HG03457 (cell line): Measurements from ENCODE around the gene IL1RAPL2.

Experiments
- ATAC-seq: cut with Tn5 transposase; IDR thresholded peaks from one replicate; pipeline ENCODE4 v1.9.1; 2021; ENCODE audit warnings: moderate number of reproducible peaks; ENCODE audit not compliant: unreplicated experiment

The IL1RAPL2 gene

DNA sequence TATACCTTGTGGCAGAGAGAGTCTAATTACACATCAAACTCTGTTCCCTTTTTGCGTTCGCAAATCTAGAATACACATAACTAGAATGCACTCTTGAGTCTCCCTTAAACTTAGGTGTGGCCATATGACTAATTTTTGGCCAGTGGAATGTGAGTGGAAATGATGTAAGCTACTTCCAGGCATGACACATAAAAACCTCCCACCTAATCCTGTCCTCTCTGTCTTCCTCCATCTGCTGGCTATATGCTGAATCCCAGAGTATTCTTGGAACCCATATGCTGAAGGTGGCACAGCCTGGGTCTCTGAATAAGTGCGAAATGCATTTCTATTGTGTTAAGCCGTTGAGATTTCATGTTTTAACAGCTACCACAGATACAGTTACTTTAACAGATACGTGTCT, 986.4 kb downstream of the IL1RAPL2 start:
- no peak for ATAC-seq

GRCh38 chrX:105553118-105553517, 987.1 kb downstream of the IL1RAPL2 start:
- no peak for ATAC-seq

- ATAC-seq = no peak
Observed at GRCh38 chrX:105564501-105564900, 998.5 kb downstream of the IL1RAPL2 start.

DNA sequence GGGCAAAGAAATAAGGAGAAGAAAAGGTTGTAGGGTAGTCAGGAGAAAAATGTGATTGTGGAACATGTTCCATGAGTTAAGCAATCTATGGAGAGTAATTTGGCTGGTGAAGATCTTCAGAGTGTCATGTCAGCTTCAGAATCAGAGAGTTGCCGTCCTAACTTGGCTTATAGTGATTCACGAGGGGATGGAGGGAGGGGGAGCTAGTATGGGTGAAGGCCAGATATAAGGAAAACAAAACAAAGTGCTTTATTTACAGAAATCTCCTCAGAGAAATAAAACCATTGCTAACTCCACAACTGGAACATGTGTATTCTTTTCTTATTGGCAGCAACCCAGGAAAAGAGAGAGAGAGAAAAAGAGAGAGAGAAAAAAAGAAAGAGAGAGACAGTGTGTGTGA, 999.9 kb downstream of the IL1RAPL2 start:
- no peak for ATAC-seq

DNA sequence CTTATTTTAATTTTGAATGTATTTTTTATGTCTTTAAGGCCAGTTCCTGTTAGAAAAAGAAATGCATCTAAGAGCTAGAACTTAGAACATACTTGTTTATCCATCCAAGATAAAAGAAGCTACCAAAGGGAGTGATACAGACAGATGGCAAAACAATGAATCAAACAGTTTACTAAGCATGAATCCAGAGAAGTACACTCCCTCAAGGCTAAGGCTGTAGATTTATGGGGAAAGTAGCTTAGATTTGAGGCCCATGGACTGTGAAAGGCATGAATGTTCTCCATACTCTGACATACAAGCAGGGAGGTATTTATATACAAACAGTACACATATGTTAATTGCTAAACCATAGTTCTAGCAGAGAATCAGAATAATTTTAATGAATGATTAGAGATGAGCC, 1001.1 kb downstream of the IL1RAPL2 start:
- no peak for ATAC-seq

DNA sequence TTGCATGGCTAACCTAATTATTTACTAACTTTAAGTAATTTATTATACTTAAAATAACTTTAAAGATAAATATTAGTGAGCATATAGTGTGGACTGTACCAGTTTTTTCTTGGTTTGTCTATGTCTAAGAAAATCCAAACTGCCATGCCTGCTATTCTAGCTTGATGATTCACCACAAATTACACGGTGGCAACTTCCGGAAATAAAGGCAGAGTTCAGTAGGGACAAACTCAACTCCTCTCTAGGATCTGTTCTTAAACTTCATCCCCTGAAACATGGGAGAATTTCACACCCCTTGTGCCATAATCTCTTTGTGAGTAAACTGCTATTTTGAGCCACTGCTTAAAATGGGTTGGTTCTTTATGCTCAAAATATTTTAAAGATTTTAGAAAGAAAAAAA, 1042.7 kb downstream of the IL1RAPL2 start:
- no peak for ATAC-seq

DNA sequence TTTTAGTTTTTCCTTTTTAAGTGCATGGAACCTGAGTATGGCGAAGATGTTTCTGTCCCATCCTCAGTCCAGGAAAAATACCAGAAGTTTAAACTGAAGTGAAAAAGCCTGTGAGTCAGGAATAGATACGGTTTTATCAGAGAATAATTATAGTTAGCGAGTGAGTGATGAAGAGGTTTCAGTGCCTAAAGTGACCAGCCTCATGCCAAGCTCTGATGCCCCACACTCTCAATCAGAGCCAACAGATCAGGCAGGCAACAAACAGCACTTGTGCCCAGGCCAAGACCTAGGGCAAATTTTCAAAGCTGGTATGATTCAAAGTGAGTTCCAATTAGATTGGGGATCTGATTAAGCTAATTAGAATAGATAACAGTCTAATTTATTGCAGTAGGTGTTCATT, 1043.5 kb downstream of the IL1RAPL2 start:
- no peak for ATAC-seq

DNA sequence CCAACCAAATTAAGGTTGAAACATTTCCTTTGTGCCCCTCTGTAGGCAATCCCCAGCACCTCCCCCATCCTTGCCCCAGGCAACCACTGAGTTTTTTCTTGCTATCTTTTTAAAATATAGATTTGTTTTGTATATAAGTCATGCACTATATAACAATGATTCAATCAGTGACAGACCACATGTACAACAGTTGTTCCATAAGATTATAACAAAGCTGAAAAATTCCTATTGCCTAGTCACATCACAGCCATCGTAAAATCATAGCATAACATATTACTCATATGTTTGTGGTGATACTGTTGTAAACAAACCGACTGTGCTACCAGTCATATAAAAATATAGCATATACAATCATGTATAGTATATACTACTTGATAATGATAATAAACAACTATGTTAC, 1044.4 kb downstream of the IL1RAPL2 start:
- ATAC-seq = no peak

DNA sequence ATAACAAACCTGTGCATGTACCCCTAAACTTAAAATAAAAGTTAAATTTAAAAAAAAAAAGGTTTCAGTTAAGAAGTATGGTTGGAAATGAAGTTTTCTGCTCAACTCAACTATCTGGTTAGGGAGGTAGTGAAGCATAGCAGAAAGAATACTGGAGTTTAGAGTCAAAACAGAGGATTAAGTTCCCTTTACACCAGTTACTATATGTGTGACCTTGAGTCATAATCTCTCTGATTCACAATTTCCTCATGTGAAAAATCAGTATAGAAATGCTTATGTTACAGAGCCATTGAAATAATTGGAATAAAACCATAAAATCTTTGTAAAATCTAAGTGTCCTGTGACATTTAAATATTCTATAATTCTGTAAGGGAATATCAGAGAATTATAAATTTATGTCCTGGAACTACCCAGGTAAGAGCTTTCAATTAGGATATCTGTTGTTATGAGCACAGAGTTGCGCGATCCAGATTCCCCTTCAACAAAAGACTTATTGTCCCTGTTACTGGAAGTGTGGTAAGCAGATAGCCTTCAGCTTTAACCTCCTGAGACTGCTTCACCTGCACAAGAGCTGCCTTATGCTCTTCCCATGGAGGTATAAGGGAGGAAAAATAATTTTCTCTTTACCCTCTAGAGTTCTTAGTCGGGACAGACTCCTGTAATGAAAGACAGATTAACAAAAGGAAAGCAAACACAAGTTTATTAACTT, 1052.5 kb downstream of the IL1RAPL2 start:
- no peak for ATAC-seq

DNA sequence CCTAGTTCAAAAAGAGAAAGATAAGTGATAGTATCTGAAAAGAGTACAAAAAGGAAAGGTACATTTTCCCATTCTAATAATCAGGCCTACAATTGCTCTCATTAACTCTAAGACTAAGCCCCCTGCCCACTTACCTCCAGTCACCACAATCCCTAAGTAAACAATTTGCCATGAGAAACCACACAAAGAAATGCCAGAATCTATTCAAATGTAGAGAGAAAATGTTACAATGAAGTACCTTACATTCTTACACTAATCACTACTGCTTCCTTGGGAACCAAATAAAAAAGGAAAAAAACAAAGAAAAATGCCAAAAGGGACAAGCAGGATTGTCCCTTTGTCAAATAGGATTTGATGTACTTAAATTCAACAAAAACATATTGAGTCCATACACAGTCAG, 1068.2 kb downstream of the IL1RAPL2 start:
- no peak for ATAC-seq

DNA sequence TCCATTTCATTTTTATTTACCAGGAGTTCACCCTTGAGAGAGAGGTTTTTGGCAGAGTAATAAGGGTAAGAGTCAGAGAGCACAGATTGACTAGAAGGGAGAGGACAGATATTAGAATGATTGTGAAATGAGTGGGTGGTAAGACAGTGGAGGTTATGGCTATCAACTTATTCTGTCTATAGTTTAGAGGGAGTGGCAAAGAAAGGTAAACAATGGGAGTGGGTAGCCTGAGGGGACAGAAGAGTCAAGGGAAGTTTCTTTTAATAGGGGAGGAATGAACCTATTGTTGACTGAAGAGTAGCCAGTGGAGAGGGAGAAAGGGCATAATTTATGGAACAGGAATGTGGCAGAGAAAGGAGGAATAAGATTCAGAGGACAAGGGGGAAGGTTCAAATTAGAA, 1069.8 kb downstream of the IL1RAPL2 start:
- no peak for ATAC-seq

GRCh38 chrX:105636667-105637066, 1070.7 kb downstream of the IL1RAPL2 start:
- no peak for ATAC-seq

DNA sequence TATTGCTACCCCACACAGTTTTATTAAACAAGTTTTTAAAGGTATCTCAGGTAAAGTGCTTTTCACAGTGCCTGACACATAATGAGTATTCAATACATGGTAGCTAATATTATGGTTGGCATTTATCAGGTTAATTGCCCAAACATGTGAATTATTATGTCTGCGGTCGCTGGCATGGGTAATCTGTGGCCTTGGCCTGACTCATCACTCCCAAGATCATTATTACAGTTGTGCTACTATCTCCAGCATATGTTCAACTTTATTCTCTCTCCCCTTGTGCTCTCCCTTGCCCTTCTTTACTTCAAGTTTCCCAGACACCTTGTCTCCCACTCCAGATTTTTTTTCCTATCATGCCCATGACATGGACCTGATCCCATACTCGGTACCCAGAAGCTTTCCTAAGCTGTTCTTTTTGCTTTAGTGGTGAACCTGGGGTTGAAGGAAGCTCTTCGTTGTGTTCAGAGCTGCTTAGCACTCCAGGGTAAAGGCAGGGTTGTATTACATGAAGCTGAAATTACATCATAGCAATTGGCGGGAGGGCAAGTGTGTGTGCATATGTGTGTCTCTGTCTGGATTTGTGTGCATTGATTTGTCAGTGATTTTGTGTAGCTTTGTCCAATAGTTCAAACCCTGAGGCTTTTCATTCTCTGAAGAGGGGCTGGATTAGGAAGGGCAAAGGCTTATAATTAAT, 1079.8 kb downstream of the IL1RAPL2 start:
- ATAC-seq = no peak

GRCh38 chrX:105646592-105647372, 1080.8 kb downstream of the IL1RAPL2 start:
- no peak for ATAC-seq

DNA sequence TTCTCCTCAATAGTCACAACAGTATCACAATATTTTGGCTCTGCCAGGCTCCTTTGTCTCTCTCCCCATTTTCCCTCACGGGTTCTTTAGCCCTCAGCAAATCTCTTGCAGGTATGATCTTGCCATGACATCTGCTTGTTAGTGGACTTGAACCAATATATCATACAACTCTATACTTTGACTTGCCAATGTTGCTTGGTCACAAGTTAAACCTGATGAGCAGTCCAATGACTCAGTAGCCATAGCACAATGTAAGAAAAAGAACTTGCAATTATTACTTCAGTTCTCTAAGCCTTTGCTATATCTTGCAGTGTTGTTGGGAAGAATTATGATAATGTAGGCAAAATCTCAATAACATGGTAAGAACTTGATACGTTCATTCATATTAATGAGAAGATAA, 1081.8 kb downstream of the IL1RAPL2 start:
- ATAC-seq = no peak

DNA sequence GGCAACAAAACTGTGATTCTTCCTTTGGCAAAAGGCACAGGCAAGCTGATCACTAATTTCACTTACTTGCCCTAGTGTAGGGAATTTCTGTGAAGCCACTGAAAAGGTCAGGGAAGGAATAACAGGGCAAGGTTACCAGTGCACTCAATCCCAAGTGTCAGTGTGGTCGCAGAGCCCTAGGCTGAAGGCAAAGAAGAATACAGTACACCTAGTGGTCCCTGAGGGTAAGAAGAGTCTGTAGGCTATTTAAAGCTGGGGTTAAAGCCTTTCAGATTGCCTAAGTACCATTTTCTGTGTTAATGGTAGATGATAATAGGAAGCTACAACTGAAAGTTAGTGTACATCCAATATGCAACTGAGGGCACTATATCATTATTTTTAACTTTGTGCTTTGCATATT, 1082.7 kb downstream of the IL1RAPL2 start:
- no peak for ATAC-seq

- no peak for ATAC-seq
Observed at GRCh38 chrX:105650577-105650976, 1084.6 kb downstream of the IL1RAPL2 start.

- no peak for ATAC-seq
Observed at GRCh38 chrX:105650986-105651385, 1085.0 kb downstream of the IL1RAPL2 start.

GRCh38 chrX:105653891-105654290, 1087.9 kb downstream of the IL1RAPL2 start:
- no peak for ATAC-seq

DNA sequence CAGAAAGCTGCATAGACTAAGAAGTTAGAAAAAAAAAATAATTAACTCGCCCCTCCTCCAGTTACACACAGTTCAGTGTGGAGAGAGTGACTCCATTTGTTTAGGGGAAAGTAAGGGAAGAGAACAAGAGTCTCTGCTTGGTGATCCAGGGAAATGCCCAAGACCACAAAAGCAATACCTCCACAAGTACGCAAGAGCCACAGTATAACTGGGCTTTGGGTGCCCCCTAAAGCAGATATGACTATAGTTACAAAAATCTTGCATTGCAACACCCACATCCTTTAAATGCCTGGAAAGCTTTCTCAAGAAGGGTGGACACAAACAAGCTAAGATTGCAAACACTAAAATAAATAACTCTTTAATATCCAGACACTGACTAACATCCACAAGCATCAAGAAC, 1092.1 kb downstream of the IL1RAPL2 start:
- no peak for ATAC-seq

DNA sequence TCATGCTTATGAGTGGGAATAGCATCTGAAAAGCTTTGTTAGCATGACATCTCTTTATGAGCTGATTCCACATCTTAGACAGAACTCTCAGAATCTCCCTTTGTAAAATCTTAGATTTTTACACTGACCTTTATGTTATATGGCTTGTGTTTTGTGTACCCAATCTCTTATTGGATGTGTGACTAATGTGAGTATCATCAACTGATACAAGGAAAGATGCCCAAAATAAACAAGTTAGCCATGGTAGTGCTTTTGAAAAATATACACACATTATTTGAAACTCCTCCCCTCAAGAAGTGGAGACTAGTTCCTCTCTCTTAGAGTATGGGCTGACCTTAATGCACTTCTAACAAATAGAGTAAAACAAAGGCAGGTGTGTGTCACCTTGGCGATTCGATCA, 1096.2 kb downstream of the IL1RAPL2 start:
- no peak for ATAC-seq

GRCh38 chrX:105664243-105664642, 1098.2 kb downstream of the IL1RAPL2 start:
- no peak for ATAC-seq
